Measurements from ENCODE around the gene PRSS57. TPM values are rescaled to one million over a fixed set of nuclear protein-coding genes. Genes with fewer than 3 reads are reported as not detected.
A peak's percentile ranks its signal among the peaks of the same experiment; 100 is the strongest.
"Not testable (repeated sequence)": the region's sequence is repeated elsewhere in the genome, so short reads cannot be mapped to it uniquely, and the experiment has no call there.

Gene PRSS57
- polyA plus RNA-seq, 3 donors from 2014 or later, result 5.8 to 41.4 (median 6.3) TPM

- Mint-ChIP-seq H3K4me1 (peaks cover 0 to 2% of the 10 kb centered on the region in 2 donors), H3K36me3 (no peaks in the 10 kb centered on the region), H3K9me3 (no peaks in the 10 kb centered on the region), H3K4me3 (no peak overlapping the region), H3K27me3 (ENCODE audit: low read depth in 3 of 3) (peaks cover 2 to 25% (median 22%) of the 10 kb centered on the region in 3 donors), H3K27ac (no peak overlapping the region)
- DNase-seq, result no peak
These were observed 20.1 kb upstream of the PRSS57 start for GRCh38 chr19:715347-715746.

- no peak for DNase-seq
- peaks cover 5 to 29% (median 18%) of the 10 kb centered on the region in 3 donors for H3K27me3 Mint-ChIP-seq (ENCODE audit: low read depth in 3 of 3)
- no peaks in the 10 kb centered on the region for H3K9me3 Mint-ChIP-seq
- H3K36me3 Mint-ChIP-seq, result no peaks in the 10 kb centered on the region
- peaks cover 0 to 2% of the 10 kb centered on the region in 2 donors for H3K4me1 Mint-ChIP-seq
- H3K27ac Mint-ChIP-seq, result no peak overlapping the region
- peak overlapping the region in 2 of 5 donors; percentile 25 to 27 for H3K4me3 Mint-ChIP-seq
These were observed 16.0 kb upstream of the PRSS57 start for GRCh38 chr19:711254-711653.

- no peaks in the 10 kb centered on the region for H3K36me3 Mint-ChIP-seq
- H3K27me3 Mint-ChIP-seq (ENCODE audit: low read depth in 3 of 3), result peaks cover 6 to 27% (median 18%) of the 10 kb centered on the region in 3 donors
- no peak overlapping the region for H3K27ac Mint-ChIP-seq
- H3K4me3 Mint-ChIP-seq, result peak overlapping the region in 1 of 5 donors; percentile 7
- no peak for DNase-seq
- no peaks in the 10 kb centered on the region for H3K9me3 Mint-ChIP-seq
- peaks cover 0 to 2% of the 10 kb centered on the region in 2 donors for H3K4me1 Mint-ChIP-seq
These were observed 15.5 kb upstream of the PRSS57 start for GRCh38 chr19:710767-711166.

DNA sequence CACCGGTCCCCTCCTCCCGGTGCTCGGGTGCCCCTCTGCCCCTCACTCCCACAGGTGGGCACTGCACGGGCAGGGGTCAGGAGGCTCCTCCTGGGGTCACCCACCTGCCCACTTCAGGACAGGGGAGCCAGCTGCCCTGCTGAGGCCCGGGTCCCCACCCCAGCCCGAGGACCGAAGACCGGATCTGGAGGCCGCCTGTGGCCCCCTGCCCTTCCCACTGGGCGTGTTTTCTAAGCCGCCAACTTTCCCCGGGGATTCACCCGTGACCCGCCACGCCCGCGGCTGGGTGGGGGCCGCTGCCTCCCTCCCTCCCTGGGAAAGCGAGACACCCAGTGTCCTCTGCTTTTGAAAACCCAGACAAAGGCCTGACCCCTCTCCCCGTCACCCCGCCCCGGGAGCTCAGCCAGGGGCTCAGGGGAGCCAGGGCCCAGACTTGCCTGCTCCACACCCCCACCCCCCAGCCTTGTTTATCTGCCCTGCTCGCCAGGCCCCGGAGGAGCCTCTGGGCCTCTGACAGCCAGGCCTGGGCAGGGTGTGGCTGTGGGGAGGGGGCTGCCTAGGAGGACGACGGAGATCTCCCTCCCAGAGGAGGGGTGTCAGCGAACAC, 14.8 kb upstream of the PRSS57 start:
- DNase-seq, result no peak
- Mint-ChIP-seq H3K4me3 (no peak overlapping the region), H3K9me3 (no peaks in the 10 kb centered on the region), H3K27ac (no peak overlapping the region), H3K27me3 (ENCODE audit: low read depth in 3 of 3) (peaks cover 6 to 23% (median 15%) of the 10 kb centered on the region in 3 donors), H3K4me1 (peaks cover 0 to 2% of the 10 kb centered on the region in 2 donors), H3K36me3 (no peaks in the 10 kb centered on the region)

DNA sequence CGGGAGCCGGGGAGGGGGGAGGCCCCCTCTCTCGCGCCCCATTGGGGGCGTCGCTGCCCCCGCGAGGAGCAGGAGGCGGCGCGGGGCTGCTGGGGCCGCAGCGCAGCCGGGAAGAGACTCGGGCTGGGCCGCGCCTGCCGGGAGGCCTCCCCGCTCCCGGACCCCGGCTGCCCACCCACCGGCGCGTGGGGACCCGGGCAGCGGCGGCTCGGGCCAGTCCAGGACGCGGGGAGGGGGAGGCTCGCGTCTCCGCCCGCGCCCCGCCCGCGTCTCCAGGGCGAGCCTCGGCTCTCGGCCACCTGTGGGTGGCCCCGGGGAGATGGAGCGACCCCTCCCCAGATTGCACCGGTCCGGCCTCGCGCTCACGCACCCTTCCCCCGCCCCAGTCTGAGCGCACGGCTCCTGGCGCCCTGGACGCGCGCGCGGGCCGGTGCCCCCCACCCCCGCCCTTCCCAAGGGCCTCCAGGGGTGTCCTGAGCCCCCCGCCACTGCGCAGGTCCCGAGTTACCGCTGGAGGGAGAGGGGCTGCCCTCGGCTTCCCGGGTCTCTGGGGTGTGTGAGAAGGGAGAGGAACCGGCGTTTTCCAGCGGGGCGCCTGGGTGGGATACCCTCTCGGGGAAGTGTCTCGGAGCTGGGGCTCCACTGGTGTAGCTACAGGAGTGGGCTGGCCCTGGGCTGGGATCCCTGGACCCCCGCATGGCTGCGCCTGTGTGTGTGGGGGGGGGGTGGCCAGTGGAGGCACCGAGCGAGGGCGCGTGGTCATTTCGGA, 14.1 kb upstream of the PRSS57 start:
- no peak overlapping the region for H3K4me3 Mint-ChIP-seq
- no peak overlapping the region for H3K27ac Mint-ChIP-seq
- no peaks in the 10 kb centered on the region for H3K36me3 Mint-ChIP-seq
- no peak for DNase-seq
- no peaks in the 10 kb centered on the region for H3K9me3 Mint-ChIP-seq
- peaks cover 0 to 4% of the 10 kb centered on the region in 2 donors for H3K4me1 Mint-ChIP-seq
- peaks cover 6 to 23% (median 15%) of the 10 kb centered on the region in 3 donors for H3K27me3 Mint-ChIP-seq (ENCODE audit: low read depth in 3 of 3)

DNA sequence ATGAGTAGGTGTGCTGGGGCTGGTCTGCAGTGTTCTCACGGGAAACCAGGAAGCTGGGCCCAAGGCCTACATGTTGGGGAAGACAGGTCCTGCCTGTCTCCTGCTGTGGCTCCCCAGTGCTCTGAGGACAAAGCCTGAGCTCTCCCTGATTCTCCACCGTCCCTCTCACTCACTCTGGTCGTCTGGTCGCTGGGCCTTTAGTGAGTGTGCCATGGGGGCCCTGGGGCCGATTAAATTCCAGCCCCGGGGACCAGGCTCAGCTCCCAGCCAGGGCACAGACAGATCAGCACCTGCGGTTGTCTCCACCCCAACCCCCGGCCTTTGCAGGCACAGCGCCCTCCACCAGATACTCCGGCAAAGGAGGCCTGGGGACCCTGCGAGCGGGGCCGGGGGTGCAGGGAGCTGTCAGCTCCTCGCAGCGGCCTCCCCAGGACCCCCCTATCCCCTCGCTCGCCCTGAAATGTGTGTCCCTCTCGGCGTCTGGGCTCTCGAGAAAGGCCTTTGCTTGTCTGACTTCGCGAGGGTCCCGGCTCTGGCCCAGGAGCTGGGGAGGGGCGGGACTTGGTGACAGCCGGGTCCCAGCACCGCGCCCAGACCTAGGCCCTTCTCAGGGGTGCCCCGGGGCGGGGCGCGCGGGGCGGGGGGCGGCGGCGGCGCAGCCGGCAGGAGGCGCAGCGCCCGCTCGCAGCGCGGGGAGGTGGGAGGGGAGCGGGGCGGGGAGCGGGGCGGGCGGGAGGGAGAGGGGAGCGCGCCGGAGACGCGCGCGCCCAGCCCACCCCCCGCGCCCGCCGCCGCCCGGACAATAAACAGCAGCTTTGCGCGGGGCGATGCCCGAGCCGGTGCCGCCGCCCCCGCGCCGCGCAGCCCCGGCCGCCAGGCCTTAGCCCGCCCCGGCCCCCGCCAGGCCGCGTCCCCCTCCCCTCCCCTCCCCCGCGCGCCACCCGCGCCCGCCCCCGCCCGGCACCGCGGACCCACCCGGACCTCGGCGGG, 13.2 kb upstream of the PRSS57 start, which contains the start of gene PALM:
Gene PALM (plus strand): TSS at position 782 of the 990 bp plus-strand sequence. CDS start 212 bp downstream, outside the sequence.
- H3K27ac Mint-ChIP-seq, result no peak within 1 kb of the TSS
- H3K27me3 Mint-ChIP-seq (ENCODE audit: low read depth in 3 of 3), result peaks cover 6 to 23% (median 15%) of the 10 kb centered on the region in 3 donors
- no peaks in the 10 kb centered on the region for H3K36me3 Mint-ChIP-seq
- no peak for DNase-seq
- peaks cover 0 to 8% of the 10 kb centered on the region in 2 donors for H3K4me1 Mint-ChIP-seq
- H3K9me3 Mint-ChIP-seq, result no peaks in the 10 kb centered on the region
- peak within 1 kb of the TSS in 2 of 5 donors; percentile 49 to 71 for H3K4me3 Mint-ChIP-seq

DNA sequence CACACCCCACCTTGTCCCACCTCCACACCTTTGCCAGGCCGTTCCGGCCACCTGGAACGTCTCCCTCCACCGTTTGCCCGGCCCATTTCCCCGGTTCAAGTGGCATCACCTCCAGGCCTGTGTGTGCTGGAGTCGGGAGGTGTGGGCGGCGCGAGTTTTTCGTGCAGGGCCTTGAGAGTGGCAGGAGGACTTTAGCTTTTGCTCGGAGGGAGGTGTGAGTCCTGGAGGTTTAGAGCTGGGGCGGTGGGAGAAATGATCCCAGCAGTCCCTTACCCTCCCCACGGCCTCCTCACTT, 9.1 kb upstream of the PRSS57 start:
- Mint-ChIP-seq H3K36me3 (no peaks in the 10 kb centered on the region), H3K27me3 (ENCODE audit: low read depth in 3 of 3) (peaks cover 8 to 10% (median 10%) of the 10 kb centered on the region in 3 donors), H3K9me3 (no peaks in the 10 kb centered on the region), H3K27ac (no peak overlapping the region), H3K4me3 (peak overlapping the region in 1 of 5 donors; percentile 35), H3K4me1 (peaks cover 6 to 17% of the 10 kb centered on the region in 2 donors)
- no peak for DNase-seq

- peak; percentile 64 to 65 (median 64) for DNase-seq
- no peaks in the 10 kb centered on the region for H3K9me3 Mint-ChIP-seq
These were observed 8.6 kb upstream of the PRSS57 start for GRCh38 chr19:703651-704446.

GRCh38 chr19:703329-703650, 8.0 kb upstream of the PRSS57 start:
- no peak for DNase-seq
- Mint-ChIP-seq H3K4me1 (peaks cover 6 to 17% of the 10 kb centered on the region in 2 donors), H3K4me3 (peak overlapping the region in 4 of 5 donors; percentile 19 to 73 (median 56)), H3K9me3 (no peaks in the 10 kb centered on the region), H3K27ac (peak overlapping the region in 3 of 6 donors; percentile 25 to 67 (median 51)), H3K27me3 (ENCODE audit: low read depth in 3 of 3) (peaks cover 10% of the 10 kb centered on the region in 3 donors), H3K36me3 (no peaks in the 10 kb centered on the region)

More at GRCh38 chr19:703651-704446, 8.6 kb upstream of the PRSS57 start:
- Mint-ChIP-seq H3K27me3 (ENCODE audit: low read depth in 3 of 3) (peaks cover 8 to 10% (median 10%) of the 10 kb centered on the region in 3 donors), H3K4me3 (peak overlapping the region in 4 of 5 donors; percentile 19 to 73 (median 40)), H3K4me1 (peaks cover 6 to 17% of the 10 kb centered on the region in 2 donors), H3K36me3 (no peaks in the 10 kb centered on the region), H3K27ac (peak overlapping the region in 1 of 6 donors; percentile 51)

GRCh38 chr19:702847-703246, 7.6 kb upstream of the PRSS57 start:
- peak overlapping the region in 3 of 6 donors; percentile 25 to 67 (median 34) for H3K27ac Mint-ChIP-seq
- peaks cover 8 to 10% (median 9%) of the 10 kb centered on the region in 3 donors for H3K27me3 Mint-ChIP-seq (ENCODE audit: low read depth in 3 of 3)
- H3K4me3 Mint-ChIP-seq, result peak overlapping the region in 2 of 5 donors; percentile 19 to 61
- not testable (repeated sequence) for DNase-seq, H3K9me3 Mint-ChIP-seq, H3K36me3 Mint-ChIP-seq
- H3K4me1 Mint-ChIP-seq, result peaks cover 6 to 16% of the 10 kb centered on the region in 2 donors

- Mint-ChIP-seq H3K27me3 (ENCODE audit: low read depth in 3 of 3) (peaks cover 4 to 10% (median 4%) of the 10 kb centered on the region in 3 donors), H3K27ac (peak overlapping the region in 1 of 6 donors; percentile 20), H3K4me1 (peaks cover 6 to 24% of the 10 kb centered on the region in 2 donors)
- H3K4me3 Mint-ChIP-seq, H3K36me3 Mint-ChIP-seq, H3K9me3 Mint-ChIP-seq: not testable (repeated sequence)
- DNase-seq, result peak in 2 of 3 donors; percentile 19 to 32
These were observed 4.6 kb upstream of the PRSS57 start for GRCh38 chr19:699885-700284.

GRCh38 chr19:698529-698928, 3.3 kb upstream of the PRSS57 start:
- not testable (repeated sequence) for H3K4me3 Mint-ChIP-seq, DNase-seq, H3K27ac Mint-ChIP-seq, H3K36me3 Mint-ChIP-seq, H3K9me3 Mint-ChIP-seq
- Mint-ChIP-seq H3K4me1 (peaks cover 6 to 21% of the 10 kb centered on the region in 2 donors), H3K27me3 (ENCODE audit: low read depth in 3 of 3) (peaks cover 6 to 10% (median 6%) of the 10 kb centered on the region in 3 donors)
